Transverse colon (tissue), 4 donors: ENCODE measurements around the gene COL4A6. TPM values are rescaled to one million over a fixed set of nuclear protein-coding genes. Genes with fewer than 3 reads are reported as not detected.

Experiments used
- DNase-seq: peaks from one replicate; pipeline ENCODE4 v3.0.0-alpha.2; 2019
- H3K27ac ChIP-seq, 4 donors: fragments of 200-600 bp; sonication (generic); 2 replicates each; pipeline ENCODE4 v1.5.1; 2016 to 2018; ENCODE audit warnings: inconsistent platforms in 4 of 4
- H3K27me3 ChIP-seq: fragments of 200-600 bp; sonication (generic); 2 replicates; pipeline ENCODE4 v1.5.1; 2017; ENCODE audit warnings: inconsistent platforms
- H3K36me3 ChIP-seq, 4 donors: fragments of 200-600 bp; sonication (generic); 2 replicates each; pipeline ENCODE4 v1.5.1; 2017 to 2019; ENCODE audit warnings: inconsistent platforms in 4 of 4
- H3K4me1 ChIP-seq, 4 donors: fragments of 200-600 bp; sonication (generic); 2 replicates each; pipeline ENCODE4 v1.5.1; 2017 to 2020; ENCODE audit warnings: inconsistent platforms in 4 of 4
- H3K4me3 ChIP-seq, 4 donors: fragments of 200-600 bp; sonication (generic); 1 replicate in 1 of 4; 2 replicates in 3 of 4; pipeline versions ENCODE4 v1.5.1 to v1.6.1; 2017 to 2019; ENCODE audit warnings: inconsistent platforms in 4 of 4
- H3K9me3 ChIP-seq, 2 donors: fragments of 200-600 bp; sonication (generic); 2 replicates each; pipeline ENCODE4 v1.5.1; 2017 to 2019; ENCODE audit warnings: inconsistent platforms in 2 of 2
- EP300 ChIP-seq: sonication (generic); formaldehyde crosslinking; IDR thresholded peaks from one replicate; pipeline ENCODE4 v1.6.1; 2017; ENCODE audit warnings: antibody characterized with exemption, low read depth
- POLR2A ChIP-seq: fragments of 450-650 bp; IDR thresholded peaks from one replicate; pipeline ENCODE4 v1.6.1; 2016; ENCODE audit warnings: antibody characterized with exemption, mild to moderate bottlenecking, moderate library complexity
- POLR2AphosphoS5 ChIP-seq, 3 donors: sonication (generic); formaldehyde crosslinking; IDR thresholded peaks; one replicate each; pipeline ENCODE4 v1.6.1; 2016; ENCODE audit warnings: antibody characterized with exemption in 3 of 3
- WGBS, 2 donors: methylation state at CpG; one replicate each; pipeline ENCODE4 v1.1.5; 2018; ENCODE audit warnings: low coverage in 1 of 2; 5-methylcytosine and 5-hydroxymethylcytosine counted together
- in situ Hi-C, 4 donors: fragments of 200-750 bp; cut with MboI; loops; one replicate each; pipeline versions ENCODE4 v1.15.0 to v1.15.1; 2017; ENCODE audit warnings: low sequenced_read_pairs in 3 of 4, low pct_ligation_motif_present in 1 of 4, low pct_unique_long_range_greater_than_20kb in 1 of 4
- intact Hi-C: fragments of 100-400 bp; cut with DNase I; formaldehyde crosslinking; loops from one replicate; pipeline ENCODE4 v1.15.1; 2023; ENCODE audit warnings: low total_unique reads
- total RNA-seq, 4 donors: library from RNA; depleted of rRNA; stranded (reverse); fragments of >200 nt; gene quantifications; one replicate each; pipeline ENCODE4 v1.1.0, GENCODE V29; 2016
- TF ChIP-seq, protein P1 (sequence below), 5 experiments: fragments of 200-600 bp in 3 of 5; fragments of 450-650 bp in 2 of 5; sonication (generic) in 3 of 5; IDR thresholded peaks; 1 replicate in 2 of 5; 2 replicates in 3 of 5; pipeline ENCODE4 v1.5.1; 2016 to 2017; ENCODE audit warnings: antibody characterized with exemption in 5 of 5, inconsistent platforms in 3 of 5, mild to moderate bottlenecking in 2 of 5, moderate library complexity in 1 of 5

COL4A6 gene
- total RNA-seq, 4 donors from 2014 or later, result 0.32 to 0.75 (median 0.57) TPM

DNA sequence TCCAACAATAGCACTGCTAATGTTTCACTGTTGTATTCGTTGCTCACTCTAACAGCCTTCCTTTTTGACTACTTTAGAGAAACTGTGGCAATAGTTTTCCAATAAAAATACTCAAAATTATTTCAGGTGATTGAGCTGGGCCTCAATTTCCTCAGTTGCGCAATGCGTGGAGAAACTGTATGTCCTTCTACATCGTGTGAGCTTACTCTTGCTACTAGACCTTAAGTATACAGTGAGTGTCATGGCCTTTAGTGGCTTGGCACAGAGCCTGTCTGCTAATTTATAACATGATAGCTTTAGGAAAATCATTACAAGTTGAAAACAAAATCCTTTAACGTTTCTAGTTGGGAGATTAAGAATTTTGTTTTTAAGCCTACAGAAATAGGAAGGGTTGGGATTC lies 114.5 kb downstream of the COL4A6 start:
- intact Hi-C loops, result no loop called here

DNA sequence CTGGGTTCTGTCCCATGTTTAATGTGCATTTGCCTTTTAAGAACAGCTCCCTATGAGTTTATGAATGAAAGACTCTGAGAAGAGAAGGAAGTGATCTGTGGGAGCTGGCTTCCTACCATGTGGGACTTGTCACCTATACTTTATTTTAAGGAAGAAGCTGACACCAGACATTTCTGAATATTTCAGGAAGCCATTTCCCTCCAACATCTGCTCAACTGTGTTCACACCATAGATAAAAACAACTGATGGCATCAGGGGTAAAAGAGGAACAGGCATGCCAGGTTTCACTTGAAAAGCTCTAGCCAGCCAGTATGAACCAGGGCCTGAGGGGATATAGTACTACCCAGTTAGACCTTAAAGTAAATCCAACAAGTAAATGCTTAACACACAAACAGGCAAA lies 116.0 kb downstream of the COL4A6 start:
- no peaks in the 10 kb centered on the region for H3K9me3 ChIP-seq
- H3K4me3 ChIP-seq, result no peak overlapping the region
- in situ Hi-C loops (no loop called here), intact Hi-C loops (no loop called here)
- H3K36me3 ChIP-seq, result no peaks in the 10 kb centered on the region
- H3K4me1 ChIP-seq, result no peaks in the 10 kb centered on the region
- no peaks in the 10 kb centered on the region for H3K27me3 ChIP-seq
- no peak for TF ChIP-seq POLR2AphosphoS5 (IDR thresholded peaks at IDR 0.05)
- TF ChIP-seq, protein P1, sequence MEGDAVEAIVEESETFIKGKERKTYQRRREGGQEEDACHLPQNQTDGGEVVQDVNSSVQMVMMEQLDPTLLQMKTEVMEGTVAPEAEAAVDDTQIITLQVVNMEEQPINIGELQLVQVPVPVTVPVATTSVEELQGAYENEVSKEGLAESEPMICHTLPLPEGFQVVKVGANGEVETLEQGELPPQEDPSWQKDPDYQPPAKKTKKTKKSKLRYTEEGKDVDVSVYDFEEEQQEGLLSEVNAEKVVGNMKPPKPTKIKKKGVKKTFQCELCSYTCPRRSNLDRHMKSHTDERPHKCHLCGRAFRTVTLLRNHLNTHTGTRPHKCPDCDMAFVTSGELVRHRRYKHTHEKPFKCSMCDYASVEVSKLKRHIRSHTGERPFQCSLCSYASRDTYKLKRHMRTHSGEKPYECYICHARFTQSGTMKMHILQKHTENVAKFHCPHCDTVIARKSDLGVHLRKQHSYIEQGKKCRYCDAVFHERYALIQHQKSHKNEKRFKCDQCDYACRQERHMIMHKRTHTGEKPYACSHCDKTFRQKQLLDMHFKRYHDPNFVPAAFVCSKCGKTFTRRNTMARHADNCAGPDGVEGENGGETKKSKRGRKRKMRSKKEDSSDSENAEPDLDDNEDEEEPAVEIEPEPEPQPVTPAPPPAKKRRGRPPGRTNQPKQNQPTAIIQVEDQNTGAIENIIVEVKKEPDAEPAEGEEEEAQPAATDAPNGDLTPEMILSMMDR (IDR thresholded peaks at IDR 0.05), result no peak
- TF ChIP-seq POLR2A, result no peak
- no peak for TF ChIP-seq EP300
- no peak for DNase-seq
- no peak overlapping the region for H3K27ac ChIP-seq

More for the DNA sequence above, 114.5 kb downstream of the COL4A6 start:
- H3K36me3 ChIP-seq, result no peaks in the 10 kb centered on the region
- 61 to 70% methylated on average over 5 of the region's 5 CpGs for WGBS, 2 donors
- in situ Hi-C loops, result no loop called here
- H3K27me3 ChIP-seq, result no peaks in the 10 kb centered on the region
- H3K4me3 ChIP-seq, result no peak overlapping the region
- H3K27ac ChIP-seq, result no peak overlapping the region
- H3K4me1 ChIP-seq, result no peaks in the 10 kb centered on the region
- no peak for DNase-seq
- TF ChIP-seq, protein P1 (IDR thresholded peaks at IDR 0.05), result no peak
- TF ChIP-seq POLR2A (no peak), POLR2AphosphoS5 (IDR thresholded peaks at IDR 0.05) (no peak), EP300 (no peak)
- H3K9me3 ChIP-seq, result no peaks in the 10 kb centered on the region

DNA sequence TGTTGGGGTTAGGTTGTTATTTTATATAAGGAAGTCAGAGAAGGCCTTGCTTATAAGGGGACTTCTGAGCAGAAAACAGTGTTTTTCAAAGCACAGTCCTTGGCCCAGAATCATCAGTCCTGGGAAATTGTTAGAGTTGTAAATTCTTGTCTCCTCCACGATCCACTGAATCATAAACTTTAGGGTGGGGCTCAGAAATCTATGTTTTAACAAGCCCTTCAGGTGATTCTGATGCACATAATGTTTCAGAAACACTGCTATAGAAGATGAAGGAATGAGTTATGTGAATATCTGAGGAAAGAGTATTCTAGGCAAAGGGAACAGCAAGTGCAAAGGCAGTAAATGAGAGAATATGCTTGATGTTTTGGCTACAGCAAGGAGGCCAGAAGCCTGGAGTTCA lies 121.8 kb downstream of the COL4A6 start:
- no peak for DNase-seq
- Histone ChIP-seq H3K27me3 (no peaks in the 10 kb centered on the region), H3K9me3 (no peaks in the 10 kb centered on the region), H3K4me3 (no peak overlapping the region), H3K4me1 (no peaks in the 10 kb centered on the region), H3K27ac (no peak overlapping the region), H3K36me3 (no peaks in the 10 kb centered on the region)
- TF ChIP-seq POLR2A, result no peak
- no peak for TF ChIP-seq POLR2AphosphoS5 (IDR thresholded peaks at IDR 0.05)
- TF ChIP-seq, protein P1 (IDR thresholded peaks at IDR 0.05), result no peak
- TF ChIP-seq EP300, result no peak
- intact Hi-C loops, result no loop called here
- whole genome bisulfite sequencing, 2 donors, result 26% methylated on average over 1 of the region's 1 CpG; no CpG with 5 or more reads in 1 of the 2 donors
- in situ Hi-C loops, result no loop called here

DNA sequence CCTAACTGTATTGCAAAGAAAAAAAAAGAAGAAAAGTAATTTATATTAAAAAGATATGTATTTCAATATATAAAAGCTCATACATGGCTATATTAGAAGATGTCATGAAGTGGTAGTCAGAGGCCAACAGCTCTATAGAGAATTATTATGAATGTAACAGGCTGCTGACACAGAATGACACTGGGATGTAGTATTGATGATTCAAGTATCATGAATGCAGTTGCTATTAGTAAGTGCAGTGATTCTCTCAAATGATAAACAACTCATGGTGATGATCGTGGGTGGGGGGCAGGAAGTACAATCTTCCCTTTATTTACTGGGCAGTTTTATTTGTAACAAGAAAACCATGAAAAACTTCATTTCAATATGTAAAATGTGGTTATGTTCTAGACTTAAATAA lies 124.6 kb downstream of the COL4A6 start:
- Histone ChIP-seq H3K9me3 (no peaks in the 10 kb centered on the region), H3K4me1 (no peaks in the 10 kb centered on the region), H3K36me3 (no peaks in the 10 kb centered on the region), H3K27ac (no peak overlapping the region), H3K27me3 (no peaks in the 10 kb centered on the region), H3K4me3 (no peak overlapping the region)
- TF ChIP-seq POLR2AphosphoS5 (IDR thresholded peaks at IDR 0.05) (no peak), POLR2A (no peak), EP300 (no peak)
- TF ChIP-seq, protein P1 (IDR thresholded peaks at IDR 0.05), result no peak
- in situ Hi-C loops, result no loop called here
- DNase-seq, result no peak
- WGBS, 2 donors, result 58 to 60% methylated on average over 1 of the region's 1 CpG
- intact Hi-C loops, result loop anchor here (2.0 kb wide), 1 partner anchor 35 kb away; no protein-coding TSS in a partner anchor
